Ascending aorta (tissue), 2 donors: ENCODE measurements around the gene KDF1. TPM values are rescaled to one million over a fixed set of nuclear protein-coding genes. Genes with fewer than 3 reads are reported as not detected.

Experiments used
- DNase-seq, 2 donors: peaks; one replicate each; pipeline ENCODE4 v3.0.0-alpha.2; 2019; ENCODE audit warnings: low spot score in 2 of 2
- H3K27ac ChIP-seq, 2 donors: fragments of 200-600 bp; sonication (generic); one replicate each; pipeline ENCODE4 v1.5.1; 2016 to 2017; ENCODE audit warnings: mild to moderate bottlenecking in 1 of 2
- H3K27me3 ChIP-seq: fragments of 200-600 bp; sonication (generic); one replicate; pipeline ENCODE4 v1.5.1; 2017
- H3K36me3 ChIP-seq, 2 donors: fragments of 200-600 bp; sonication (generic); one replicate each; pipeline ENCODE4 v1.5.1; 2016
- H3K4me1 ChIP-seq, 2 donors: fragments of 200-600 bp; sonication (generic); one replicate each; pipeline ENCODE4 v1.5.1; 2016 to 2017; ENCODE audit warnings: mild to moderate bottlenecking in 1 of 2
- H3K4me3 ChIP-seq, 2 donors: fragments of 200-600 bp; sonication (generic); one replicate each; pipeline ENCODE4 v1.5.1; 2016 to 2017; ENCODE audit warnings: mild to moderate bottlenecking in 1 of 2
- H3K9me3 ChIP-seq, 2 donors: fragments of 200-600 bp; sonication (generic); one replicate each; pipeline ENCODE4 v1.5.1; 2016
- CTCF ChIP-seq, 3 experiments: fragments of 200-600 bp in 2 of 3; fragments of 450-650 bp in 1 of 3; sonication (generic) in 2 of 3; IDR thresholded peaks; one replicate each; pipeline ENCODE4 v1.5.1; 2016 to 2019; ENCODE audit warnings: antibody characterized with exemption in 3 of 3, mild to moderate bottlenecking in 1 of 3, moderate library complexity in 1 of 3
- intact Hi-C: fragments of 100-400 bp; cut with DNase I; formaldehyde crosslinking; loops from one replicate; pipeline ENCODE4 v1.15.1; 2023
- total RNA-seq: library from RNA; depleted of rRNA; stranded (reverse); fragments of >200 nt; gene quantifications from one replicate; pipeline ENCODE4 v1.1.0, GENCODE V29; 2016

The KDF1 gene
- total RNA-seq, 1 donor from 2014 or later, result not detected

- Histone ChIP-seq H3K9me3 (no peaks in the 10 kb centered on the region), H3K36me3 (no peaks in the 10 kb centered on the region), H3K27me3 (peaks cover 16% of the 10 kb centered on the region), H3K27ac (no peak overlapping the region), H3K4me3 (no peak overlapping the region), H3K4me1 (peaks cover 5 to 9% of the 10 kb centered on the region in 2 donors)
- intact Hi-C loops, result no loop called here
- DNase-seq, result no peak
- TF ChIP-seq CTCF (IDR thresholded peaks at IDR 0.05), result no peak
Observed at GRCh38 chr1:26956321-26956720, 3.9 kb downstream of the KDF1 start.

GRCh38 chr1:26953374-26953773 is 6.9 kb downstream of the KDF1 start:
- Histone ChIP-seq H3K27ac (no peak overlapping the region), H3K4me1 (no peaks in the 10 kb centered on the region), H3K27me3 (no peaks in the 10 kb centered on the region), H3K9me3 (no peaks in the 10 kb centered on the region), H3K4me3 (no peak overlapping the region), H3K36me3 (no peaks in the 10 kb centered on the region)
- no peak for DNase-seq
- no peak for TF ChIP-seq CTCF (IDR thresholded peaks at IDR 0.05)
- intact Hi-C loops, result no loop called here

GRCh38 chr1:26951821-26952497 is 8.3 kb downstream of the KDF1 start:
- H3K9me3 ChIP-seq, result no peaks in the 10 kb centered on the region
- no peak overlapping the region for H3K4me3 ChIP-seq
- H3K27me3 ChIP-seq, result no peaks in the 10 kb centered on the region
- no peaks in the 10 kb centered on the region for H3K4me1 ChIP-seq
- intact Hi-C loops, result no loop called here
- no peak overlapping the region for H3K27ac ChIP-seq
- peaks cover 2 to 3% of the 10 kb centered on the region in 2 donors for H3K36me3 ChIP-seq
- TF ChIP-seq CTCF (IDR thresholded peaks at IDR 0.05), result no peak
- no peak for DNase-seq

- Histone ChIP-seq H3K9me3 (no peaks in the 10 kb centered on the region), H3K27ac (no peak overlapping the region), H3K4me1 (no peaks in the 10 kb centered on the region), H3K27me3 (no peaks in the 10 kb centered on the region), H3K4me3 (no peak overlapping the region), H3K36me3 (peaks cover 9% of the 10 kb centered on the region in 2 donors)
- intact Hi-C loops, result no loop called here
- no peak for TF ChIP-seq CTCF (IDR thresholded peaks at IDR 0.05)
- DNase-seq, result no peak
Observed at GRCh38 chr1:26951216-26951615, 9.1 kb downstream of the KDF1 start.

- H3K27ac ChIP-seq, result no peak overlapping the region
- H3K27me3 ChIP-seq, result no peaks in the 10 kb centered on the region
- DNase-seq, result no peak
- H3K4me3 ChIP-seq, result no peak overlapping the region
- H3K36me3 ChIP-seq, result peaks cover 15% of the 10 kb centered on the region in 2 donors
- H3K9me3 ChIP-seq, result no peaks in the 10 kb centered on the region
- no peaks in the 10 kb centered on the region for H3K4me1 ChIP-seq
- TF ChIP-seq CTCF (IDR thresholded peaks at IDR 0.05), result no peak
- intact Hi-C loops, result no loop called here
Observed at GRCh38 chr1:26950602-26951001, 9.7 kb downstream of the KDF1 start.

GRCh38 chr1:26949926-26950319 is 10.3 kb downstream of the KDF1 start:
- no peaks in the 10 kb centered on the region for H3K27me3 ChIP-seq
- H3K36me3 ChIP-seq, result peaks cover 22% of the 10 kb centered on the region in 2 donors
- TF ChIP-seq CTCF (IDR thresholded peaks at IDR 0.05), result no peak
- no peak overlapping the region for H3K4me3 ChIP-seq
- H3K27ac ChIP-seq, result no peak overlapping the region
- intact Hi-C loops, result no loop called here
- H3K4me1 ChIP-seq, result no peaks in the 10 kb centered on the region
- DNase-seq, result no peak
- H3K9me3 ChIP-seq, result no peaks in the 10 kb centered on the region
